IPS-20b (cell line): ENCODE measurements around the gene TSPAN16.

Source experiments
- H3K27ac ChIP-seq: one replicate; pipeline ENCODE4 v1.5.1; 2013; ENCODE audit warnings: low read length
- H3K27me3 ChIP-seq: 2 replicates; pipeline ENCODE4 v1.6.1; 2013; ENCODE audit warnings: mild to moderate bottlenecking, low read length, inconsistent platforms; ENCODE audit not compliant: insufficient read depth
- H3K36me3 ChIP-seq: 2 replicates; pipeline ENCODE4 v1.6.1; 2013; ENCODE audit warnings: low read depth, mild to moderate bottlenecking, inconsistent platforms, low read length, moderate library complexity; ENCODE audit not compliant: insufficient read depth
- H3K4me1 ChIP-seq: 2 replicates; pipeline ENCODE4 v1.6.1; 2013; ENCODE audit warnings: mild to moderate bottlenecking, control low read depth, inconsistent platforms, low read length, moderate library complexity; ENCODE audit not compliant: insufficient read depth
- H3K4me3 ChIP-seq: 2 replicates; pipeline ENCODE4 v1.5.1; 2013; ENCODE audit warnings: mild to moderate bottlenecking, low read length, inconsistent platforms
- H3K9ac ChIP-seq: 2 replicates; pipeline ENCODE4 v1.6.1; 2013; ENCODE audit warnings: low read depth, mild to moderate bottlenecking, inconsistent platforms, low read length, moderate library complexity
- H3K9me3 ChIP-seq: 2 replicates; pipeline ENCODE4 v1.6.1; 2013; ENCODE audit warnings: mild to moderate bottlenecking, low read depth, low read length, inconsistent platforms; ENCODE audit not compliant: insufficient read depth

TSPAN16 gene

GRCh38 chr19:11260996-11261395, 35.0 kb upstream of the TSPAN16 start:
- Histone ChIP-seq H3K27ac (no peak overlapping the region), H3K4me3 (peak overlapping the region; percentile 84; the same call in 1 of the 2 replicates), H3K9ac (no peak overlapping the region), H3K36me3 (no peaks in the 10 kb centered on the region), H3K27me3 (no peaks in the 10 kb centered on the region), H3K9me3 (no peaks in the 10 kb centered on the region), H3K4me1 (no peaks in the 10 kb centered on the region)

- no peak overlapping the region for H3K27ac ChIP-seq
- H3K4me3 ChIP-seq, result peak overlapping the region; percentile 84
- H3K9me3 ChIP-seq, result no peaks in the 10 kb centered on the region
- H3K9ac ChIP-seq, result peak overlapping the region; percentile 77
- no peaks in the 10 kb centered on the region for H3K4me1 ChIP-seq
- H3K36me3 ChIP-seq, result no peaks in the 10 kb centered on the region
- H3K27me3 ChIP-seq, result no peaks in the 10 kb centered on the region
These were observed 34.5 kb upstream of the TSPAN16 start for GRCh38 chr19:11261431-11261970.

GRCh38 chr19:11261971-11262839, 33.8 kb upstream of the TSPAN16 start, which contains the start of gene DOCK6:
DOCK6 (minus strand) TSS chr19:11262524; CDS start chr19:11262440, 84 bp downstream.
- Histone ChIP-seq H3K36me3 (no peaks in the 10 kb centered on the region), H3K9me3 (no peaks in the 10 kb centered on the region), H3K4me1 (no peaks in the 10 kb centered on the region), H3K4me3 (peak within 1 kb of the TSS; percentile 84), H3K9ac (peak within 1 kb of the TSS; percentile 77), H3K27me3 (no peaks in the 10 kb centered on the region), H3K27ac (no peak within 1 kb of the TSS)

- Histone ChIP-seq H3K9ac (no peak overlapping the region), H3K9me3 (no peaks in the 10 kb centered on the region), H3K27me3 (no peaks in the 10 kb centered on the region), H3K36me3 (no peaks in the 10 kb centered on the region), H3K4me3 (no peak overlapping the region), H3K4me1 (no peaks in the 10 kb centered on the region), H3K27ac (no peak overlapping the region)
These were observed 32.2 kb upstream of the TSPAN16 start for GRCh38 chr19:11263726-11264125.

GRCh38 chr19:11264452-11265176, 31.3 kb upstream of the TSPAN16 start:
- Histone ChIP-seq H3K4me1 (no peaks in the 10 kb centered on the region), H3K9ac (no peak overlapping the region), H3K27ac (no peak overlapping the region), H3K27me3 (no peaks in the 10 kb centered on the region), H3K9me3 (no peaks in the 10 kb centered on the region), H3K4me3 (no peak overlapping the region), H3K36me3 (no peaks in the 10 kb centered on the region)

- Histone ChIP-seq H3K27me3 (no peaks in the 10 kb centered on the region), H3K27ac (no peak overlapping the region), H3K4me3 (no peak overlapping the region), H3K9me3 (no peaks in the 10 kb centered on the region), H3K4me1 (no peaks in the 10 kb centered on the region), H3K9ac (no peak overlapping the region), H3K36me3 (no peaks in the 10 kb centered on the region)
These were observed 30.7 kb upstream of the TSPAN16 start for GRCh38 chr19:11265177-11265784.

GRCh38 chr19:11265785-11266236, 30.1 kb upstream of the TSPAN16 start:
- H3K4me3 ChIP-seq, result no peak overlapping the region
- H3K27me3 ChIP-seq, result no peaks in the 10 kb centered on the region
- no peaks in the 10 kb centered on the region for H3K4me1 ChIP-seq
- no peak overlapping the region for H3K9ac ChIP-seq
- no peaks in the 10 kb centered on the region for H3K36me3 ChIP-seq
- no peak overlapping the region for H3K27ac ChIP-seq
- no peaks in the 10 kb centered on the region for H3K9me3 ChIP-seq

GRCh38 chr19:11267316-11268085, 28.5 kb upstream of the TSPAN16 start:
- Histone ChIP-seq H3K27ac (no peak overlapping the region), H3K4me1 (no peaks in the 10 kb centered on the region), H3K9ac (no peak overlapping the region), H3K9me3 (no peaks in the 10 kb centered on the region), H3K27me3 (no peaks in the 10 kb centered on the region), H3K36me3 (no peaks in the 10 kb centered on the region), H3K4me3 (no peak overlapping the region)

- Histone ChIP-seq H3K36me3 (no peaks in the 10 kb centered on the region), H3K27me3 (no peaks in the 10 kb centered on the region), H3K27ac (no peak overlapping the region), H3K9ac (no peak overlapping the region), H3K9me3 (no peaks in the 10 kb centered on the region), H3K4me1 (no peaks in the 10 kb centered on the region), H3K4me3 (no peak overlapping the region)
These were observed 27.1 kb upstream of the TSPAN16 start for GRCh38 chr19:11268783-11269267.

GRCh38 chr19:11269408-11269807, 26.6 kb upstream of the TSPAN16 start:
- H3K27ac ChIP-seq, result no peak overlapping the region
- no peak overlapping the region for H3K4me3 ChIP-seq
- no peaks in the 10 kb centered on the region for H3K9me3 ChIP-seq
- no peaks in the 10 kb centered on the region for H3K36me3 ChIP-seq
- H3K4me1 ChIP-seq, result no peaks in the 10 kb centered on the region
- no peaks in the 10 kb centered on the region for H3K27me3 ChIP-seq
- H3K9ac ChIP-seq, result no peak overlapping the region

GRCh38 chr19:11273296-11273695, 22.7 kb upstream of the TSPAN16 start:
- H3K36me3 ChIP-seq, result no peaks in the 10 kb centered on the region
- H3K27ac ChIP-seq, result no peak overlapping the region
- no peaks in the 10 kb centered on the region for H3K9me3 ChIP-seq
- no peak overlapping the region for H3K9ac ChIP-seq
- no peaks in the 10 kb centered on the region for H3K27me3 ChIP-seq
- H3K4me1 ChIP-seq, result peaks cover 6% of the 10 kb centered on the region; the same call in 1 of the 2 replicates
- no peak overlapping the region for H3K4me3 ChIP-seq
